SH-SY5Y (cell line): ENCODE data around the gene ADGRA3.

Experiments
- GATA2 ChIP-seq: IDR thresholded peaks from 2 replicates; pipeline ENCODE4 v1.6.1; 2011; ENCODE audit warnings: mild to moderate bottlenecking, low read depth, low read length
- GATA3 ChIP-seq: IDR thresholded peaks from 2 replicates; pipeline ENCODE4 v1.6.1; 2011; ENCODE audit warnings: low read depth, mild to moderate bottlenecking, low read length, moderate library complexity

DNA sequence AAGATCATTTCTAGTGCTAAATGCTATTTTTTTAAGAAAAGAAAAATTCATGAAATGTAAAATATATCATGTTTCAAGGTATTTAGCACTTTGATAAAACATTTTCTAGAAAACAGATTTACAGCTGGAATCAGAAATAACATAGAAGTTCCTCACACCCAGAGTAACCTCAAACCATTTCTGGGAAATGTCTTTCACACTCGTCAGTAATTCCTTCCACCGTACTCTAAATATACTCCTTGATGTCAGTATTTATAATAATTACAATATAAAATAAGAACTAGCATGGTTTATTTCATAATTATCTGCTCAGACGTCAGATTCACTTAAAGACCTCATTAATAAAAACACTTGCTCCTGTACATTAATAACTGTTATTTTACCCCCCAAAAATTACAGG is 103.9 kb downstream of the ADGRA3 start:
- TF ChIP-seq GATA2 (no peak), GATA3 (no peak)
